Stimulated activated CD4-positive, alpha-beta T cell treated with anti-CD3 and anti-CD28 coated beads, Interleukin-12 subunit alpha, Interleukin-12 subunit beta, amount 100 ng/mL, for 4 hours (primary cell): ENCODE data around the gene APC2.

Source experiments
- DNase-seq: peaks from one replicate; pipeline ENCODE4 v3.0.0-alpha.2; 2020

The APC2 gene

GRCh38 chr19:1482361-1483130, 32.6 kb downstream of the APC2 start:
- no peak for DNase-seq

GRCh38 chr19:1483131-1483978, 33.4 kb downstream of the APC2 start:
- DNase-seq = no peak

GRCh38 chr19:1483979-1484428, 34.1 kb downstream of the APC2 start:
- no peak for DNase-seq

GRCh38 chr19:1486720-1487575, 37.0 kb downstream of the APC2 start:
- no peak for DNase-seq

- no peak for DNase-seq
Observed at GRCh38 chr19:1487576-1488281, 37.8 kb downstream of the APC2 start.

- DNase-seq = no peak
Observed at GRCh38 chr19:1488282-1488601, 38.3 kb downstream of the APC2 start.

GRCh38 chr19:1489463-1490310, 39.8 kb downstream of the APC2 start:
- no peak for DNase-seq

- DNase-seq = peak; percentile 97
Observed at GRCh38 chr19:1490311-1491113, 40.6 kb downstream of the APC2 start, which contains the start of gene PCSK4. Gene PCSK4, minus strand, starts transcription at chr19:1490350. Its CDS starts 4 bp downstream, at chr19:1490346.

- no peak for DNase-seq
Observed at GRCh38 chr19:1491114-1491848, 41.4 kb downstream of the APC2 start, which contains the start of gene REEP6. Gene REEP6, plus strand, starts transcription at chr19:1491181. Its CDS starts 89 bp downstream, at chr19:1491270.

GRCh38 chr19:1491849-1492170, 41.9 kb downstream of the APC2 start:
- DNase-seq = no peak

- DNase-seq = no peak
Observed at GRCh38 chr19:1492474-1493006, 42.6 kb downstream of the APC2 start.

GRCh38 chr19:1494115-1494815, 44.3 kb downstream of the APC2 start:
- DNase-seq = no peak

- DNase-seq = no peak
Observed at GRCh38 chr19:1495051-1495798, 45.3 kb downstream of the APC2 start.

GRCh38 chr19:1495799-1496713, 46.1 kb downstream of the APC2 start:
- DNase-seq = no peak

- DNase-seq = no peak
Observed at GRCh38 chr19:1496714-1497577, 47.0 kb downstream of the APC2 start.
